Lower leg skin (tissue), 3 donors: ENCODE data around the gene TGFBRAP1.

Source experiments
- POLR2A ChIP-seq, 2 donors: fragments of 450-650 bp; IDR thresholded peaks; one replicate each; pipeline ENCODE4 v1.6.1; 2016 to 2017; ENCODE audit warnings: antibody characterized with exemption in 2 of 2, mild to moderate bottlenecking in 1 of 2, moderate library complexity in 1 of 2
- TF ChIP-seq, protein P1 (sequence below), 3 donors: fragments of 450-650 bp; IDR thresholded peaks; one replicate each; pipeline ENCODE4 v1.5.1; 2016; ENCODE audit warnings: antibody characterized with exemption in 3 of 3, mild to moderate bottlenecking in 3 of 3, moderate library complexity in 2 of 3

GRCh38 chr2:105220604-105221003, 108.9 kb downstream of the TGFBRAP1 start:
- TF ChIP-seq, protein P1, sequence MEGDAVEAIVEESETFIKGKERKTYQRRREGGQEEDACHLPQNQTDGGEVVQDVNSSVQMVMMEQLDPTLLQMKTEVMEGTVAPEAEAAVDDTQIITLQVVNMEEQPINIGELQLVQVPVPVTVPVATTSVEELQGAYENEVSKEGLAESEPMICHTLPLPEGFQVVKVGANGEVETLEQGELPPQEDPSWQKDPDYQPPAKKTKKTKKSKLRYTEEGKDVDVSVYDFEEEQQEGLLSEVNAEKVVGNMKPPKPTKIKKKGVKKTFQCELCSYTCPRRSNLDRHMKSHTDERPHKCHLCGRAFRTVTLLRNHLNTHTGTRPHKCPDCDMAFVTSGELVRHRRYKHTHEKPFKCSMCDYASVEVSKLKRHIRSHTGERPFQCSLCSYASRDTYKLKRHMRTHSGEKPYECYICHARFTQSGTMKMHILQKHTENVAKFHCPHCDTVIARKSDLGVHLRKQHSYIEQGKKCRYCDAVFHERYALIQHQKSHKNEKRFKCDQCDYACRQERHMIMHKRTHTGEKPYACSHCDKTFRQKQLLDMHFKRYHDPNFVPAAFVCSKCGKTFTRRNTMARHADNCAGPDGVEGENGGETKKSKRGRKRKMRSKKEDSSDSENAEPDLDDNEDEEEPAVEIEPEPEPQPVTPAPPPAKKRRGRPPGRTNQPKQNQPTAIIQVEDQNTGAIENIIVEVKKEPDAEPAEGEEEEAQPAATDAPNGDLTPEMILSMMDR (IDR thresholded peaks at IDR 0.05) = no peak
- no peak for TF ChIP-seq POLR2A (IDR thresholded peaks at IDR 0.05)
